Measurements from ENCODE around the gene TMEM43.
"Not testable (repeated sequence)": the region's sequence is repeated elsewhere in the genome, so short reads cannot be mapped to it uniquely, and the experiment has no call there.

DNA sequence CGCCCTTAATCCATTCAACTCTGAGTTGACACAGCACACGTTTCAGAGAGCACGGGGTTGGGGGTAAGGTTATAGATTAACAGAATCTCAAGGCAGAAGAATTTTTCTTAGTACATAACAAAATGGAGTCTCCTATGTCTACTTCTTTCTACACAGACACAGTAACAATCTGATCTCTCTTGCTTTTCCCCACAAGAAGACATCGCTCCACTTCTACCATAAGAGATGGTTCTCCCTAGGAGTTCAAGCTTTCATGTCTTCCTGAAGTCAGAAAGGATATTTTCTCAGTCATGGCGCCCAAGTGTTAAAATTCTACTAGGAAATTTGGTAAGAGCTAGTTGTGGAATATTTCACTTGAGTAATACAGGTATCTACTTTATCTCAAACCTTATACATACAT, 32.9 kb upstream of the TMEM43 start:
- TF ChIP-seq POLR2A (IDR thresholded peaks at IDR 0.05; ENCODE audit: low read depth, low read length); POLR2AphosphoS5 (IDR thresholded peaks at IDR 0.05; ENCODE audit: low read depth, low read length); TAF1 (IDR thresholded peaks at IDR 0.05; ENCODE audit: low read depth, low read length); SPI1 (IDR thresholded peaks at IDR 0.05; ENCODE audit: low read depth, low read length); POU2F2 (IDR thresholded peaks at IDR 0.05; ENCODE audit: low read depth, low read length); PAX5 (IDR thresholded peaks at IDR 0.05; ENCODE audit: insufficient read depth, low read length, severe bottlenecking): not testable (repeated sequence)
